Measurements from ENCODE around the gene PLEKHH2. TPM values are rescaled to one million over a fixed set of nuclear protein-coding genes. Genes with fewer than 3 reads are reported as not detected.

The PLEKHH2 gene
- total and polyA plus RNA-seq, 2 experiments from 2014 or later, result 3.3 to 5.1 TPM

GRCh38 chr2:43605851-43606250 is 31.2 kb upstream of the PLEKHH2 start:
- no peak for DNase-seq (ENCODE audit: low spot score)
- no peaks in the 10 kb centered on the region for H3K4me1 ChIP-seq (ENCODE audit: insufficient read depth)
- no peaks in the 10 kb centered on the region for H3K36me3 ChIP-seq (replicated peaks; ENCODE audit: insufficient read depth, low read depth)
- no peaks in the 10 kb centered on the region for H3K9me3 ChIP-seq (ENCODE audit: low read depth)
- H3K27ac ChIP-seq, result no peak overlapping the region
- H3K9me2 ChIP-seq (replicated peaks; ENCODE audit: insufficient read depth), result no peaks in the 10 kb centered on the region
- no peak overlapping the region for H3K4me2 ChIP-seq
- no peak overlapping the region for H2AFZ ChIP-seq
- no peak overlapping the region for H3K4me3 ChIP-seq
- no peaks in the 10 kb centered on the region for H3K79me2 ChIP-seq
- H3K27me3 ChIP-seq, result no peaks in the 10 kb centered on the region
- H4K20me1 ChIP-seq (ENCODE audit: insufficient read depth, poor library complexity, severe bottlenecking), result no peaks in the 10 kb centered on the region
- TF ChIP-seq EZH2 (IDR thresholded peaks at IDR 0.05; ENCODE audit: borderline replicate concordance) (no peak), EZH2phosphoT487 (IDR thresholded peaks at IDR 0.05; ENCODE audit: low read depth, severe bottlenecking, unreplicated experiment) (no peak)
- TF ChIP-seq, protein P1, sequence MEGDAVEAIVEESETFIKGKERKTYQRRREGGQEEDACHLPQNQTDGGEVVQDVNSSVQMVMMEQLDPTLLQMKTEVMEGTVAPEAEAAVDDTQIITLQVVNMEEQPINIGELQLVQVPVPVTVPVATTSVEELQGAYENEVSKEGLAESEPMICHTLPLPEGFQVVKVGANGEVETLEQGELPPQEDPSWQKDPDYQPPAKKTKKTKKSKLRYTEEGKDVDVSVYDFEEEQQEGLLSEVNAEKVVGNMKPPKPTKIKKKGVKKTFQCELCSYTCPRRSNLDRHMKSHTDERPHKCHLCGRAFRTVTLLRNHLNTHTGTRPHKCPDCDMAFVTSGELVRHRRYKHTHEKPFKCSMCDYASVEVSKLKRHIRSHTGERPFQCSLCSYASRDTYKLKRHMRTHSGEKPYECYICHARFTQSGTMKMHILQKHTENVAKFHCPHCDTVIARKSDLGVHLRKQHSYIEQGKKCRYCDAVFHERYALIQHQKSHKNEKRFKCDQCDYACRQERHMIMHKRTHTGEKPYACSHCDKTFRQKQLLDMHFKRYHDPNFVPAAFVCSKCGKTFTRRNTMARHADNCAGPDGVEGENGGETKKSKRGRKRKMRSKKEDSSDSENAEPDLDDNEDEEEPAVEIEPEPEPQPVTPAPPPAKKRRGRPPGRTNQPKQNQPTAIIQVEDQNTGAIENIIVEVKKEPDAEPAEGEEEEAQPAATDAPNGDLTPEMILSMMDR (IDR thresholded peaks at IDR 0.05; ENCODE audit: poor library complexity), result no peak
- WGBS (ENCODE audit: low lambda C conversion rate, missing lambda C conversion rate), result 87% methylated on average over 5 of the region's 5 CpGs

GRCh38 chr2:43609290-43609918 is 27.7 kb upstream of the PLEKHH2 start:
- H3K27ac ChIP-seq, result no peak overlapping the region
- no peak overlapping the region for H3K4me3 ChIP-seq
- no peaks in the 10 kb centered on the region for H3K4me1 ChIP-seq (ENCODE audit: insufficient read depth)
- no peaks in the 10 kb centered on the region for H3K9me3 ChIP-seq (ENCODE audit: low read depth)
- no peaks in the 10 kb centered on the region for H3K36me3 ChIP-seq (replicated peaks; ENCODE audit: insufficient read depth, low read depth)
- peak; percentile 77 for DNase-seq (ENCODE audit: low spot score)
- 40% methylated on average over 6 of the region's 6 CpGs for WGBS (ENCODE audit: low lambda C conversion rate, missing lambda C conversion rate)
- H3K9me2 ChIP-seq (replicated peaks; ENCODE audit: insufficient read depth), result no peaks in the 10 kb centered on the region
- no peaks in the 10 kb centered on the region for H4K20me1 ChIP-seq (ENCODE audit: insufficient read depth, poor library complexity, severe bottlenecking)
- TF ChIP-seq EZH2 (IDR thresholded peaks at IDR 0.05; ENCODE audit: borderline replicate concordance) (no peak), EZH2phosphoT487 (IDR thresholded peaks at IDR 0.05; ENCODE audit: low read depth, severe bottlenecking, unreplicated experiment) (no peak)
- TF ChIP-seq, protein P1 (IDR thresholded peaks at IDR 0.05; ENCODE audit: poor library complexity), result peak; percentile 73
- H3K27me3 ChIP-seq, result no peaks in the 10 kb centered on the region
- no peak overlapping the region for H2AFZ ChIP-seq
- H3K79me2 ChIP-seq, result no peaks in the 10 kb centered on the region
- no peak overlapping the region for H3K4me2 ChIP-seq

DNA sequence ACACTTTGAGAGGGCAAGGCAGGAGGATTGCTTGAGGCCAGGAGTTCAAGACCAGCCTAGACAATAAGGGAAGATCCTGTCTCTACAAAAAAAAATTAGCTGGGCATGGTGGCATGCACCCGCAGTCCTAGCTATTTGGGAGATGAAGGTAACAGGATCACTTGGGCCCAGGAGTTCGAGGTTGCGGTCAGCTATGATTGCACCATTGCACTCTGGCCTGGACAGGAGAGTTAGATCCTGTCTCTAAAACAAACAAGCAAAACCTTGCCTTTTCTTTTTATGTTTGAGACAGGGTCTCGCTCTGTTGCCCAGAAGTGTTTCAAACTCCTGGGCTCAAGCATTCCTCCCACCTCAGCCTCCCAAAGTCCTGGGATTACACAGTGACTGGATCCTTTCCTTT is 26.7 kb upstream of the PLEKHH2 start:
- no peak overlapping the region for H3K4me2 ChIP-seq
- no peaks in the 10 kb centered on the region for H3K36me3 ChIP-seq (replicated peaks; ENCODE audit: insufficient read depth, low read depth)
- no peaks in the 10 kb centered on the region for H3K9me3 ChIP-seq (ENCODE audit: low read depth)
- H3K27me3 ChIP-seq, result no peaks in the 10 kb centered on the region
- 97% methylated on average over 4 of the region's 4 CpGs for WGBS (ENCODE audit: low lambda C conversion rate, missing lambda C conversion rate)
- TF ChIP-seq EZH2phosphoT487 (IDR thresholded peaks at IDR 0.05; ENCODE audit: low read depth, severe bottlenecking, unreplicated experiment) (no peak), EZH2 (IDR thresholded peaks at IDR 0.05; ENCODE audit: borderline replicate concordance) (no peak)
- TF ChIP-seq, protein P1 (IDR thresholded peaks at IDR 0.05; ENCODE audit: poor library complexity), result no peak
- no peaks in the 10 kb centered on the region for H3K79me2 ChIP-seq
- no peaks in the 10 kb centered on the region for H3K4me1 ChIP-seq (ENCODE audit: insufficient read depth)
- H3K27ac ChIP-seq, result no peak overlapping the region
- H3K9me2 ChIP-seq (replicated peaks; ENCODE audit: insufficient read depth), result no peaks in the 10 kb centered on the region
- H4K20me1 ChIP-seq (ENCODE audit: insufficient read depth, poor library complexity, severe bottlenecking), result no peaks in the 10 kb centered on the region
- DNase-seq (ENCODE audit: low spot score), result no peak
- no peak overlapping the region for H2AFZ ChIP-seq
- H3K4me3 ChIP-seq, result no peak overlapping the region

Measured in hepatocyte (in vitro differentiated cells).